Activated CD8-positive, alpha-beta memory T cell treated with anti-CD3 and anti-CD28 coated beads, Interleukin-2, amount 50 U/mL, for 24 hours (primary cell): Measurements from ENCODE around the gene GOLGA8T.
"Not testable (repeated sequence)": the region's sequence is repeated elsewhere in the genome, so short reads cannot be mapped to it uniquely, and the experiment has no call there.

ENCODE experiments used
- DNase-seq: peaks from one replicate; pipeline ENCODE4 v3.0.0-alpha.2; 2020; ENCODE audit errors: extremely low read depth

GOLGA8T gene

GRCh38 chr15:30191639-30192038 lies 56.8 kb downstream of the GOLGA8T start:
- DNase-seq: not testable (repeated sequence)

- DNase-seq: not testable (repeated sequence)
These were observed 57.4 kb downstream of the GOLGA8T start for GRCh38 chr15:30192119-30192745.

GRCh38 chr15:30192892-30193291 lies 58.0 kb downstream of the GOLGA8T start:
- not testable (repeated sequence) for DNase-seq
